Spleen (tissue), 13 donors: ENCODE measurements around the gene SOAT2. TPM values are rescaled to one million over a fixed set of nuclear protein-coding genes. Genes with fewer than 3 reads are reported as not detected.

Source experiments
- DNase-seq: peaks from one replicate; pipeline ENCODE4 v3.0.0-alpha.2; 2020
- H3K27ac ChIP-seq, 8 donors: fragments of 200-600 bp; sonication (generic) in 7 of 8; 1 replicate in 4 of 8; 2 replicates in 4 of 8; pipeline versions ENCODE4 v1.5.0 to v1.8.0; 2016 to 2021; ENCODE audit warnings: inconsistent platforms in 4 of 8, mild to moderate bottlenecking in 4 of 8, moderate library complexity in 1 of 8
- H3K27me3 ChIP-seq, 7 donors: fragments of 200-600 bp; sonication (generic) in 6 of 7; replicated peaks in 1 of 7; 1 replicate in 4 of 7; 2 replicates in 3 of 7; pipeline versions ENCODE4 v1.5.0 to v1.8.0; 2016 to 2021; ENCODE audit warnings: inconsistent platforms in 3 of 7, mild to moderate bottlenecking in 1 of 7
- H3K36me3 ChIP-seq, 6 donors: fragments of 200-600 bp; sonication (generic) in 5 of 6; 1 replicate in 4 of 6; 2 replicates in 2 of 6; pipeline versions ENCODE4 v1.5.0 to v1.8.0; 2016 to 2021; ENCODE audit warnings: inconsistent platforms in 2 of 6
- H3K4me1 ChIP-seq, 6 donors: fragments of 200-600 bp; sonication (generic) in 5 of 6; 1 replicate in 3 of 6; 2 replicates in 3 of 6; pipeline versions ENCODE4 v1.5.0 to v1.8.0; 2016 to 2021; ENCODE audit warnings: inconsistent platforms in 3 of 6
- H3K4me3 ChIP-seq, 8 donors: fragments of 200-600 bp; sonication (generic) in 7 of 8; 1 replicate in 4 of 8; 2 replicates in 4 of 8; pipeline versions ENCODE4 v1.5.0 to v1.8.0; 2016 to 2021; ENCODE audit warnings: inconsistent platforms in 4 of 8, mild to moderate bottlenecking in 4 of 8, moderate library complexity in 2 of 8
- H3K9me3 ChIP-seq, 8 donors: fragments of 200-600 bp; sonication (generic) in 7 of 8; 1 replicate in 4 of 8; 2 replicates in 4 of 8; pipeline versions ENCODE4 v1.5.0 to v1.8.0; 2016 to 2021; ENCODE audit warnings: inconsistent platforms in 4 of 8
- CTCF ChIP-seq, 11 experiments: fragments of 200-600 bp in 7 of 11; fragments of 450-650 bp in 4 of 11; sonication (generic) in 4 of 11; IDR thresholded peaks in 8 of 11; conservative IDR thresholded peaks in 3 of 11; 1 replicate in 7 of 11; 2 replicates in 4 of 11; pipeline versions ENCODE4 v1.4.0 to v1.8.0; 2016 to 2021; ENCODE audit warnings: antibody characterized with exemption in 11 of 11, inconsistent platforms in 4 of 11, mild to moderate bottlenecking in 1 of 11
- POLR2A ChIP-seq, 3 donors: fragments of 450-650 bp; IDR thresholded peaks; one replicate each; pipeline ENCODE4 v1.5.1; 2017; ENCODE audit warnings: antibody characterized with exemption in 3 of 3, mild to moderate bottlenecking in 1 of 3
- POLR2AphosphoS5 ChIP-seq, 3 donors: sonication (generic); formaldehyde crosslinking; IDR thresholded peaks; one replicate each; pipeline ENCODE4 v1.5.1; 2017; ENCODE audit warnings: antibody characterized with exemption in 3 of 3
- WGBS, 5 donors: extraction: QIAGEN DNeasy Blood & Tissue Kit in 3 of 5; methylation state at CpG; one replicate each; pipeline versions ENCODE4 v1.1.5 to v1.1.7; 2013 to 2018; 5-methylcytosine and 5-hydroxymethylcytosine counted together
- intact Hi-C: fragments of 100-400 bp; cut with DNase I; formaldehyde crosslinking; loops from one replicate; pipeline ENCODE4 v1.15.0; 2023; ENCODE audit warnings: low total_unique reads
- long read RNA-seq, 2 donors: transcript quantifications; one replicate each; lab custom pipeline, GENCODE V29; 2026
- polyA plus RNA-seq, 3 donors: library from polyadenylated mRNA; stranded (reverse); fragments of 200-250 nt; gene quantifications; one replicate each; pipeline ENCODE4 v1.2.1, GENCODE V29; 2013
- total RNA-seq, 7 donors: library from RNA; depleted of rRNA in 3 of 7; stranded (reverse); fragments of >200 nt in 3 of 7; fragmentation: NEBNext Ultra II Directional in 4 of 7; extraction: Animal tissue kit (Norgen Biotek cat#: 25700) in 4 of 7; gene quantifications; one replicate each; pipeline versions ENCODE4 v1.1.0 to v1.2.1, GENCODE V29; 2016 to 2021
- donor health status: healthy with polysubstance abuse.
- donor health status: DM: no; HTN: no; CAD: no; lungs with moderate emphysema.
- donor health status: DM: no; HTN: no; CAD: no.
- donor health status: Bipolar disorder and iron deficiency.
- donor health status: healthy.
- donor health status: DM: no; HTN: no; CAD: no.
- donor health status: DM: yes; HTN: yes; CAD: no.

Gene SOAT2
- total RNA-seq: under 1 TPM in 6 of 7 donors, not detected in 1; 0.37 to 0.80 (median 0.54) TPM
- 1 to 10 TPM in 1 of 3 donors, under 1 TPM in 2; 0.52 to 2.2 (median 0.99) TPM for polyA plus RNA-seq
- long read RNA-seq, donor 1: 0 reads
- long read RNA-seq, donor 2: 0 reads

GRCh38 chr12:53102883-53103807, at the start of gene SOAT2:
Gene SOAT2, plus strand, starts transcription at chr12:53103486. Its CDS starts 92 bp downstream, at chr12:53103578.
- 59 to 69% (median 68%) methylated on average over 21 to 23 of the region's 23 CpGs for WGBS, 5 donors
- Histone ChIP-seq H3K4me1 (peaks cover 21 to 70% (median 47%) of the 10 kb centered on the region in 6 donors), H3K27me3 (peaks cover 0 to 4% (median 0%) of the 10 kb centered on the region in 7 donors), H3K36me3 (peaks cover 0 to 15% (median 0%) of the 10 kb centered on the region in 6 donors), H3K9me3 (no peaks in the 10 kb centered on the region), H3K4me3 (peak within 1 kb of the TSS in 1 of 8 donors; percentile 7), H3K27ac (peak within 1 kb of the TSS in 7 of 8 donors; percentile 32 to 82 (median 69))
- DNase-seq: peak; percentile 85
- TF ChIP-seq POLR2AphosphoS5 (IDR thresholded peaks at IDR 0.05): peak in 2 of 3 donors; percentile 30 to 40
- TF ChIP-seq CTCF (IDR thresholded peaks at IDR 0.05 in 8 of 11, conservative IDR thresholded peaks at IDR 0.05 in 3 of 11): no peak
- intact Hi-C loops: no loop called here

- Histone ChIP-seq H3K4me1 (peaks cover 21 to 95% (median 46%) of the 10 kb centered on the region in 6 donors), H3K27me3 (peaks cover 0 to 4% (median 0%) of the 10 kb centered on the region in 7 donors), H3K36me3 (peaks cover 0 to 64% (median 17%) of the 10 kb centered on the region in 6 donors), H3K4me3 (peak overlapping the region; percentile 57 to 90 (median 68)), H3K9me3 (no peaks in the 10 kb centered on the region), H3K27ac (peak overlapping the region; percentile 67 to 94 (median 87))
- 6 to 13% (median 8%) methylated on average over 23 to 48 of the region's 48 CpGs for WGBS, 5 donors
- TF ChIP-seq POLR2A (IDR thresholded peaks at IDR 0.05) (no peak), POLR2AphosphoS5 (IDR thresholded peaks at IDR 0.05) (peak; percentile 74 to 91 (median 85)), CTCF (IDR thresholded peaks at IDR 0.05 in 8 of 11, conservative IDR thresholded peaks at IDR 0.05 in 3 of 11) (peak in 4 of 11 experiments; percentile 9 to 46 (median 32))
- DNase-seq: peak; percentile 97
- intact Hi-C loops: no loop called here
Measured at GRCh38 chr12:53054112-53054878, 49.0 kb upstream of the SOAT2 start.

- no peak overlapping the region for H3K4me3 ChIP-seq
Measured at GRCh38 chr12:53055471-53056266, 47.6 kb upstream of the SOAT2 start.

More at GRCh38 chr12:53055471-53056266, 47.6 kb upstream of the SOAT2 start:
- intact Hi-C loops: no loop called here
- Histone ChIP-seq H3K27me3 (peaks cover 0 to 11% (median 0%) of the 10 kb centered on the region in 7 donors), H3K4me1 (peaks cover 21 to 98% (median 50%) of the 10 kb centered on the region in 6 donors), H3K9me3 (no peaks in the 10 kb centered on the region), H3K27ac (peak overlapping the region in 5 of 8 donors; percentile 83 to 94 (median 89)), H3K36me3 (peaks cover 0 to 78% (median 27%) of the 10 kb centered on the region in 6 donors)
- DNase-seq: peak; percentile 78
- WGBS, 5 donors: 74 to 89% (median 79%) methylated on average over 14 to 15 of the region's 15 CpGs
- TF ChIP-seq POLR2AphosphoS5 (IDR thresholded peaks at IDR 0.05): peak in 2 of 3 donors; percentile 46 to 55
- TF ChIP-seq POLR2A (IDR thresholded peaks at IDR 0.05): no peak
